ENCODE measurements around the gene MAP1B.

DNA sequence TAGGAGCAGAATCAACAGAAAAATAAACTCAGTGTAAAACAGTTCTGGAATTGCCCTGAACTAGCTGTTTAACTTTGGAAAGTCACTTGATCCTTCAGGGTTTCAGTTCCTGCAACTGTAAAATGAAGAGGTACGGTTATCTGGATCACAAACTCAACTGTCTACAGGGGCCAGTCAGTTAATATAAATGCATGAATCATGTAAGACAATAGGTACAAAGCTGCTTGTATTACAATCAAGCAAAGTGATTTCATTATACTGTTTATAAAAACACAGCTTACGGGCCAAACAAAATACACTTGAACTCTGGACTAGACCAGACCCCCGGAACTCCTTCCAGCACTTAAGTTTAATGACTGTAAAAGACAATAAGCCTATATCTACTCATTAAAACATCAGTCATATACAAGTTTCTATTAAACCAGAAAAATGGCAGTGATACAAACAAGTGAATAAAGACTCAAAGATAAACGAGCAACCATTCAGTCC is 139.7 kb downstream of the MAP1B start:
- TF ChIP-seq FOXA1 (IDR thresholded peaks at IDR 0.05) (no peak), SUZ12 (IDR thresholded peaks at IDR 0.05) (no peak), BHLHE40 (IDR thresholded peaks at IDR 0.05; ENCODE audit: borderline replicate concordance) (no peak), PKNOX1 (IDR thresholded peaks at IDR 0.05) (peak; percentile 76), FOXM1 (IDR thresholded peaks at IDR 0.05; ENCODE audit: borderline replicate concordance) (no peak), ARNT (IDR thresholded peaks at IDR 0.05) (no peak)
